T-cell (primary cell): ENCODE data around the gene RET. TPM values are rescaled to one million over a fixed set of nuclear protein-coding genes. Genes with fewer than 3 reads are reported as not detected.
A peak's percentile ranks its signal among the peaks of the same experiment; 100 is the strongest.

Experiments used
- ATAC-seq, 4 experiments: fragments of 200-7000 bp in 3 of 4; fragments of 150-1000 bp in 1 of 4; cut with Tn5 transposase; replicated peaks in 1 of 4; 1 replicate in 3 of 4; 2 replicates in 1 of 4; pipeline ENCODE4 v1.10.0; 2021; ENCODE audit warnings: moderate library complexity in 3 of 4, mild to moderate bottlenecking in 2 of 4, moderate number of reproducible peaks in 1 of 4
- CTCF ChIA-PET, 2 donors: fragments of 300-600 bp; sonication (Branson Sonifier 250); formaldehyde crosslinking; loops; one replicate each; lab custom pipeline; 2022; ENCODE audit warnings: antibody characterized with exemption in 2 of 2; lab: Charles Lee
- POLR2A ChIA-PET, 2 donors: fragments of 300-600 bp; sonication (Branson Sonifier 250); formaldehyde crosslinking; loops; one replicate each; lab custom pipeline; 2022; ENCODE audit warnings: antibody characterized with exemption in 2 of 2; lab: Charles Lee
- DNase-seq, 35 experiments: peaks; one replicate each; pipeline versions ENCODE4 v3.0.0 to v3.0.0-alpha.2; 2013 to 2023
- H3K27ac ChIP-seq: one replicate; pipeline ENCODE4 v1.5.1; 2013; ENCODE audit warnings: low read length
- H3K27me3 ChIP-seq, 2 experiments: replicated peaks in 1 of 2; 1 replicate in 1 of 2; 2 replicates in 1 of 2; pipeline versions ENCODE4 v1.6.1 to v1.7.0; 2013; ENCODE audit warnings: low read length in 1 of 2, mixed read lengths in 1 of 2; ENCODE audit not compliant: control insufficient read depth in 2 of 2, insufficient read depth in 2 of 2; ENCODE audit errors: extremely low read depth in 1 of 2
- H3K36me3 ChIP-seq, 2 donors: 1 replicate in 1 of 2; 2 replicates in 1 of 2; pipeline versions ENCODE4 v1.6.1 to v1.7.0; 2013; ENCODE audit warnings: low read length in 1 of 2; ENCODE audit not compliant: control insufficient read depth in 2 of 2, insufficient read depth in 1 of 2; ENCODE audit errors: extremely low read depth in 1 of 2
- H3K4me1 ChIP-seq, 2 experiments: 1 replicate in 1 of 2; 2 replicates in 1 of 2; pipeline versions ENCODE4 v1.6.1 to v1.7.0; 2013; ENCODE audit warnings: low read length in 2 of 2, mixed read lengths in 1 of 2; ENCODE audit not compliant: insufficient read depth in 2 of 2, control insufficient read depth in 1 of 2; ENCODE audit errors: extremely low read depth in 1 of 2
- H3K4me3 ChIP-seq, 2 donors: 1 replicate in 1 of 2; 2 replicates in 1 of 2; pipeline versions ENCODE4 v1.5.1 to v1.7.0; 2013; ENCODE audit warnings: mild to moderate bottlenecking in 2 of 2, low read length in 1 of 2, moderate library complexity in 1 of 2; ENCODE audit not compliant: control insufficient read depth in 1 of 2; ENCODE audit errors: extremely low read depth in 1 of 2
- H3K9me3 ChIP-seq: 2 replicates; pipeline ENCODE4 v1.7.0; 2013
- H3K27ac Mint-ChIP-seq, 2 donors: one replicate each; pipeline ENCODE4 v1.8.0; 2020 to 2021; ENCODE audit warnings: mild to moderate bottlenecking in 2 of 2, mixed read lengths in 2 of 2
- H3K27me3 Mint-ChIP-seq, 2 donors: one replicate each; pipeline ENCODE4 v1.8.0; 2021 to 2022; ENCODE audit warnings: mixed read lengths in 2 of 2
- H3K36me3 Mint-ChIP-seq: one replicate; pipeline ENCODE4 v1.8.0; 2021; ENCODE audit warnings: mixed read lengths
- H3K4me1 Mint-ChIP-seq, 3 donors: one replicate each; pipeline ENCODE4 v1.8.0; 2020 to 2022; ENCODE audit warnings: mixed read lengths in 3 of 3, mild to moderate bottlenecking in 1 of 3
- H3K4me3 Mint-ChIP-seq, 3 donors: one replicate each; pipeline ENCODE4 v1.8.0; 2020 to 2022; ENCODE audit warnings: mild to moderate bottlenecking in 3 of 3, mixed read lengths in 3 of 3, moderate library complexity in 3 of 3
- H3K9me3 Mint-ChIP-seq, 3 donors: one replicate each; pipeline ENCODE4 v1.8.0; 2020 to 2022; ENCODE audit warnings: mixed read lengths in 3 of 3
- WGBS: methylation state at CpG from one replicate; pipeline ENCODE4 v1.1.5; 2013; ENCODE audit warnings: missing lambda C conversion rate; ENCODE audit not compliant: insufficient coverage; 5-methylcytosine and 5-hydroxymethylcytosine counted together
- total RNA-seq, 35 experiments: library from RNA in 6 of 35; stranded (reverse) in 6 of 35; fragments of 120-200 nt in 1 of 35; gene quantifications; one replicate each; pipeline versions ENCODE4 v1.2.1 to v1.2.4 and lab custom pipeline; 2013 to 2026

RET gene
- total RNA-seq, 5 donors from 2014 or later (not counting 1 experiment from before 2014, with no cell fraction given): 0.13 to 0.25 (median 0.15) TPM; not detected in 2

DNA sequence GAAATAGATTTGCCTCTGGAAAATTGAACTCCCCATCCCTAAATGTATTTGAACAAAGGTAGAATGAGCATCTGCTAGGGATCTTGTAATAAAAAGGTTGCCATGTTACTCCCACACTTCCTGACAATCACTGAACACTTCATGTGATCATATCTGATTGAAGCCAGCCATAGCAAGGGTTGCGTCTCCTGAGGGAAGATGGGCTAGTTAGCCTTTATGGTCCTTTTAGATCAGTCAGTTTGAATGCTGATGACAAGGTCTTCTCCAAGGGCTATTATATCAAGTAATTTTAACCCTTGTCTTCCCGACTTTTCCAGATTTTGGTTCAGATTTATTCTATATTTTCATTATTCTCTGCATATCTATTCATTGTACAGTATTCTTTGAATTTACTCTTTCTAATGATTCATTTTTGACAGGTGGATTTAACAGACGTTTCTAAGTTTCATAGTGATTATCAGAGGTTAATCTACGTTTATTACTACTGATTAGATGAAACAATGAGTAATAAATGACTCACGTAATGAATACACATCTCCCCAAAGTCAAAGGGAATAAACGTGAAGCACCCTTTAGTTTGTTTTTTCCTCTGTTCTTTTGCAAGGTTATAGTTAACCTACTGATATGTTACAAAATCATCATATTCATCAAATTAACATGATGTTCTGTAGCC is 89.5 kb downstream of the RET start:
- ChIA-PET CTCF (no interaction called here), POLR2A (no interaction called here)

DNA sequence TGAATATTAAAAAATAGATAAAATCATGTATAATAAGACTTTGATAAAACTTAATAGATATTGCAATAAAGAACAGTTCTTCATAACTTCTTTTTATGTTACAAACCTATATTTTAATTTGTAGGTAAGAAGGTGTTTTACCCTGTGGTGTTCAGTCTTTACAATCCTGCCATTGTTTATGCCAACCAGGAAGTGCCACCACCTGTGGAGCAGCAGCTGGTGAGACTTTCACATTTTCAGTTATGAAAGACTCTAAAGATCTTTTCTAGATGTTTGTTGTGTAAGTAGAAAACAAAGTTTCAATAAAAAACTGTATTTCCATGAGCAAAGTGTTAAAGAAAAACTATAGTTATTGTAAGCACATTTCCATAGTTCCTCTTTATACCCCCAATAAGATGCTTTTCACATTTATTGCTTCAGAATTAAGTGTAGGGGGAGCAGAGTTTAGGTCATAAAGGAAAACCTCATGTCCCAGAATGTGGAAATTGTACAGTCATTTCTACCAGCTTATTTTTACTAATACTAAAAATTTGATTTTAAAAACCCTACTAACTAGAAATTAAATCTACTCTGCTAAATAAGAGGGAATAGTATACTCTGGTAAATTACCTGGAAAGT is 90.1 kb downstream of the RET start:
- CTCF ChIA-PET: interaction anchor here in 1 of 2 donors (1.5 kb wide), 1 partner anchor 12 kb away, joined by 3 read pairs; no protein-coding TSS in a partner anchor
- Mint-ChIP-seq H3K36me3 (peaks cover 59% of the 10 kb centered on the region), H3K27ac (peak overlapping the region in 1 of 2 donors; percentile 28), H3K9me3 (no peaks in the 10 kb centered on the region), H3K4me3 (no peak overlapping the region), H3K27me3 (no peaks in the 10 kb centered on the region), H3K4me1 (peaks cover 9 to 42% (median 34%) of the 10 kb centered on the region in 3 donors)
- no peak for DNase-seq
- no peaks in the 10 kb centered on the region for H3K9me3 ChIP-seq
- no peaks in the 10 kb centered on the region for H3K27me3 ChIP-seq
- POLR2A ChIA-PET: no interaction called here
- no peak for ATAC-seq
- H3K27ac ChIP-seq: no peak overlapping the region
- H3K4me3 ChIP-seq: no peak overlapping the region
- H3K36me3 ChIP-seq: peaks cover 0 to 50% of the 10 kb centered on the region in 2 donors
- H3K4me1 ChIP-seq: peaks cover 0 to 8% of the 10 kb centered on the region in 2 experiments

More for the DNA sequence above, 89.5 kb downstream of the RET start:
- ATAC-seq: no peak
- Histone ChIP-seq H3K9me3 (no peaks in the 10 kb centered on the region), H3K4me3 (no peak overlapping the region), H3K27ac (no peak overlapping the region), H3K27me3 (no peaks in the 10 kb centered on the region), H3K4me1 (peaks cover 0 to 13% of the 10 kb centered on the region in 2 experiments), H3K36me3 (peaks cover 0 to 51% of the 10 kb centered on the region in 2 donors)
- H3K27me3 Mint-ChIP-seq: no peaks in the 10 kb centered on the region
- H3K27ac Mint-ChIP-seq: peak overlapping the region; percentile 34 to 48
- no peak for DNase-seq
- peaks cover 59% of the 10 kb centered on the region for H3K36me3 Mint-ChIP-seq
- H3K4me1 Mint-ChIP-seq: peaks cover 13 to 46% (median 35%) of the 10 kb centered on the region in 3 donors
- H3K9me3 Mint-ChIP-seq: no peaks in the 10 kb centered on the region
- no peak overlapping the region for H3K4me3 Mint-ChIP-seq
- WGBS: no CpG with 5 or more reads among the region's 6 CpGs

DNA sequence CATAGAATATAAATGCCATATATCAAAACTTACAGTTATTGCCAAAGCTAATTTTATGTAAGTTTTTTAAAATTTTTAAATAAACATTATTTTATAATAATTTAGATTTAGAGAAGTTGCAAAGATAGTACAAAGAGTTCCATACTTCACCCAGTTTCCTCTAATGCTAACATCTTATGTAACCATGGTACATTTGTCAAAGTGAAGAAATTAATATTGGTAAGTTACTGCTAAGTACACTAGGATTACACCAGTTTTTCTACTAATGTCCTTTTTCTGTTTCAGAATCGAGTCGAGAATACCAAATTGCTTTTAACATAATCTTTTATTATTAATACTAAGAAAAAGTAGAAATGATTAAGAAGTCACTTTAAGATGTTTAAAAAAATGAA is 90.6 kb downstream of the RET start:
- H3K36me3 ChIP-seq: peaks cover 2 to 49% of the 10 kb centered on the region in 2 donors
- no peaks in the 10 kb centered on the region for H3K27me3 ChIP-seq
- Mint-ChIP-seq H3K4me1 (peaks cover 13 to 43% (median 37%) of the 10 kb centered on the region in 3 donors), H3K4me3 (no peak overlapping the region), H3K27ac (no peak overlapping the region), H3K9me3 (no peaks in the 10 kb centered on the region), H3K36me3 (peaks cover 58% of the 10 kb centered on the region), H3K27me3 (no peaks in the 10 kb centered on the region)
- ChIA-PET CTCF (interaction anchor here in 1 of 2 donors (1.5 kb wide), 1 partner anchor 11 kb away, joined by 3 read pairs; no protein-coding TSS in a partner anchor), POLR2A (no interaction called here)
- no peak overlapping the region for H3K27ac ChIP-seq
- WGBS: no CpG with 5 or more reads among the region's 2 CpGs
- ATAC-seq: no peak
- no peaks in the 10 kb centered on the region for H3K9me3 ChIP-seq
- no peak overlapping the region for H3K4me3 ChIP-seq
- H3K4me1 ChIP-seq: peaks cover 0 to 6% of the 10 kb centered on the region in 2 experiments
- no peak for DNase-seq

DNA sequence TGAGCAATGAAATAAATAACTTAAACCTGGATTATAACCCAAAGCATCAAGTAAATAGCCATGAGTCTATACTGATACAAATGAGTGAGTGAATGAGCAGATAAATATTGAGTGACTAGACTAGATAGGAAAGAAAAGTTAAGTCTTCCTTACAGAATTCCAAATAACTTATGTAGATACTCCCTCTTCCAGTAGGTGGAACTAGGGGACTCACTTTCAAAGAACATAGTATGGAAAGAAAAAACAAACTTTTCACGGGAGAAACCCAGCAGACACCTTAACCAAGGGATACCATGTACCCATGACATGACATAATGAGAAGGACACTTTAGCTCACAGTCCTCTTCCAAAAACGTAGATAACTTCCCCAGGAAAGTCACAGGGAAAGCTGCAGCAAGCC is 93.6 kb downstream of the RET start:
- 100% methylated on average over 1 of the region's 2 CpGs for WGBS
- H3K36me3 ChIP-seq: peaks cover 10 to 50% of the 10 kb centered on the region in 2 donors

GRCh38 chr10:43172645-43173044 is 95.8 kb downstream of the RET start:
- Histone ChIP-seq H3K36me3 (peaks cover 20 to 67% of the 10 kb centered on the region in 2 donors), H3K27ac (no peak overlapping the region), H3K27me3 (no peaks in the 10 kb centered on the region), H3K4me3 (no peak overlapping the region), H3K4me1 (peaks cover 0 to 10% of the 10 kb centered on the region in 2 experiments), H3K9me3 (no peaks in the 10 kb centered on the region)
- H3K9me3 Mint-ChIP-seq: no peaks in the 10 kb centered on the region
- POLR2A ChIA-PET: interaction anchor here in 1 of 2 donors (0.6 to 1.5 kb wide), 3 partner anchors 16 to 34 kb away, joined by 5 to 9 read pairs (median 6); no protein-coding TSS in a partner anchor
- 42% methylated on average over 3 of the region's 5 CpGs for WGBS
- peaks cover 17 to 26% (median 20%) of the 10 kb centered on the region in 3 donors for H3K4me1 Mint-ChIP-seq
- peak overlapping the region; percentile 66 to 68 for H3K27ac Mint-ChIP-seq
- H3K27me3 Mint-ChIP-seq: no peaks in the 10 kb centered on the region
- no peak for ATAC-seq
- peaks cover 78% of the 10 kb centered on the region for H3K36me3 Mint-ChIP-seq
- no peak for DNase-seq
- H3K4me3 Mint-ChIP-seq: no peak overlapping the region
- CTCF ChIA-PET: no interaction called here

More for the DNA sequence above, 93.6 kb downstream of the RET start:
- DNase-seq (no peak), ATAC-seq (no peak)
- Histone ChIP-seq H3K4me3 (no peak overlapping the region), H3K9me3 (no peaks in the 10 kb centered on the region), H3K27ac (no peak overlapping the region), H3K4me1 (peaks cover 0 to 10% of the 10 kb centered on the region in 2 experiments), H3K27me3 (no peaks in the 10 kb centered on the region)
- Mint-ChIP-seq H3K36me3 (peaks cover 63% of the 10 kb centered on the region), H3K9me3 (no peaks in the 10 kb centered on the region), H3K4me3 (no peak overlapping the region), H3K27me3 (no peaks in the 10 kb centered on the region), H3K27ac (peak overlapping the region in 1 of 2 donors; percentile 36), H3K4me1 (peaks cover 23 to 35% (median 28%) of the 10 kb centered on the region in 3 donors)
- ChIA-PET CTCF (no interaction called here), POLR2A (no interaction called here)

GRCh38 chr10:43173120-43173519 is 96.3 kb downstream of the RET start:
- DNase-seq (no peak), ATAC-seq (no peak)
- peaks cover 0 to 10% of the 10 kb centered on the region in 2 experiments for H3K4me1 ChIP-seq
- peaks cover 22 to 70% of the 10 kb centered on the region in 2 donors for H3K36me3 ChIP-seq
- Mint-ChIP-seq H3K9me3 (no peaks in the 10 kb centered on the region), H3K27ac (peak overlapping the region; percentile 66 to 68), H3K4me3 (no peak overlapping the region), H3K27me3 (no peaks in the 10 kb centered on the region), H3K36me3 (peaks cover 83% of the 10 kb centered on the region), H3K4me1 (peaks cover 17 to 26% (median 20%) of the 10 kb centered on the region in 3 donors)
- no peaks in the 10 kb centered on the region for H3K27me3 ChIP-seq
- no peak overlapping the region for H3K4me3 ChIP-seq
- WGBS: 80% methylated on average over 1 of the region's 1 CpG
- POLR2A ChIA-PET: interaction anchor here in 1 of 2 donors (0.8 kb wide), 1 partner anchor 16 kb away, joined by 6 read pairs; no protein-coding TSS in a partner anchor
- no peaks in the 10 kb centered on the region for H3K9me3 ChIP-seq
- H3K27ac ChIP-seq: no peak overlapping the region
- CTCF ChIA-PET: no interaction called here
